Germinal center (tissue), 1 donor: ENCODE data around the gene PMEPA1.

Source experiments
- DNase-seq: peaks from one replicate; pipeline ENCODE4 v3.0.0; 2012; ENCODE audit warnings: mixed read lengths, low spot score

PMEPA1 gene

DNA sequence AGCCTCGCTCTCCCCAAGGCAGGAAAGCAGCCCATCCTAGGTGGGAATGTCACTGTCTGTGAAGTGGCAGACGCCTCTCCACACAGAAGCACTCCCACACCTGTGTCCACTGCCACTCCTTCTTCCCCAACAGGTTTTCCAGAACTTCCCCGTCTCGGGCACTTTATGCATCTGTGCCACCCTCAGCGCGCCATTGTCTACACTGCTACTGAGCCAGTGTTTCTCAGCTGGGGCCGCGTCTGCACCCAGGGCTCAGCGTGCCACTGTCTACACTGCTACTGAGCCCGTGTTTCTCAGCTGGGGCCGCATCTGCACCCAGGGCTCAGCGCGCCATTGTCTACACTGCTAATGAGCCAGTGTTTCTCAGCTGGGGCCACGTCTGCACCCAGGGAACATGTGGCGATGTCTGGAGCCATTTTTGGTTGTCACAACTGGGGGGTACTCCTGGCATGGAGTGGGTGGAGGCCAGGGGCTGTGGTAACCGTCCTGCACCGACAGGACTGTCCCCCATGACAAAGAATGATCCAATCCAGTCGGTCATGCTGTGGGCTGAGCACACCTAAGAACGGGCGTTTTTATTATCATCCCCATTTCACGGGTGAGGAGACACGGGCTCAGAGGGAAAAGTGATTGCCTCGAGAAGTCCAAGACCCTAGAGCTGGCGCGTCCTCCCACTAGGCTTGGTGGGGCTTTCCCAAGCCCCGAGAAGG, 47.9 kb downstream of the PMEPA1 start:
- no peak for DNase-seq

GRCh38 chr20:57660922-57661745, 48.7 kb downstream of the PMEPA1 start:
- DNase-seq: no peak

DNA sequence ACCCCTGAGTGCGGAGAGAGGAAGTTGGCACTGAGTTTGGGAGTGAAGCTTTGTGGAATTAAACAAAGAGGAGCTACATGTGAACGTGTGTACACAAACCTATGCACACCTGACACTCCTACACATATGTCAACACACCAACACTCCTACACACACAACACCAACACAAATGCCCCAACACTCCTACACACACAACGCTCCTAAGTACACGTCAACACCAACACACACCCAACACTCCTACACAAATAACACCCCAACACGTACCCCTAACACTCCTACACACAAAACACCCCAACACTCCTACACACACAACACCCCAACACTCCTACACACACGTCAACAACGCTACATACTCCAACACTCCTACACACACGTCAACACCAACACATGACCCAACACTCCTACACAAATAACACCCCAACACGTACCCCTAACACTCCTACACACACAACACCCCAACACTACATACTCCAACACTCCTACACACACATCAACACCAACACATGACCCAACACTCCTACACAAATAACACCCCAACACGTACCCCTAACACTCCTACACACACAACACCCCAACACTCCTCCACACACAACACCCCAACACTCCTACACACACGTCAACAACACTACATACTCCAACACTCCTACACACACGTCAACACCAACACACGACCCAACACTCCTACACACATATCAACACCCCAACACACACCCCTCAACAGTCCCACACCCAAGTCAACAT, 49.5 kb downstream of the PMEPA1 start:
- DNase-seq: no peak

GRCh38 chr20:57659517-57660180, 50.2 kb downstream of the PMEPA1 start:
- DNase-seq: no peak

DNA sequence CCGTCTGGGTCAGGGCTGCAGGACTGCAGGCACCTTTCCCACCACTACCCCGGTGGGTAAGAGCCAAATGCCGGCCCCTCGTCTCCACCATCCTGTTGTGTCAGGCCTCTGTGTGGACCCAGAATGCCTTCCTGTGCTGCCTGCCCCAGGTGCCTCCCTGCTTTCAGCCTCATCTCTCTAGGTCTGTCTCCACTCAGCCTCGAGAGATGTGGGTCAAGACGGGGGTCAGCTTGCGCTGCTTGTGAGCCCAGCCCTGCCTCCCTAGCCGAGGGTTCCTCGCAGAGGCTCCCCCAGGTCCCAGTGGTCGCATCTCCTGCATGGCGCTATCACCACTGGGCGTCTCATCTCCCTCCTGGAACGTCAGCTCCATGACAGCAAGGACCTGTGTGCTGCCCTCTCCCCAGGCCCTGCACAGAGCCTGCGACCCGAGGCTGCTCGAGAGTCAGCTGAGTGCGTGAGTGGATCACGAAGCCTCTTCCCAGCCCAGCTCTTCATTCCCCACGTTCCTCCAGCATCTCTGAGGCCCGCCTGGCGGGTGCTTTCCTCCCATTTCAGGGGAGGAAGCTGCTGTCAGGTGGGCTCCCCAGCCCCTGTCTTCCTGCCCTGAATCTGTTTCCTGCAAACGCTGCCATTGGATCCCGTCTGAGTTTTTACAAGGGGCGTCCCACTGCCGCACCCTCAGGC, 50.8 kb downstream of the PMEPA1 start:
- no peak for DNase-seq

DNA sequence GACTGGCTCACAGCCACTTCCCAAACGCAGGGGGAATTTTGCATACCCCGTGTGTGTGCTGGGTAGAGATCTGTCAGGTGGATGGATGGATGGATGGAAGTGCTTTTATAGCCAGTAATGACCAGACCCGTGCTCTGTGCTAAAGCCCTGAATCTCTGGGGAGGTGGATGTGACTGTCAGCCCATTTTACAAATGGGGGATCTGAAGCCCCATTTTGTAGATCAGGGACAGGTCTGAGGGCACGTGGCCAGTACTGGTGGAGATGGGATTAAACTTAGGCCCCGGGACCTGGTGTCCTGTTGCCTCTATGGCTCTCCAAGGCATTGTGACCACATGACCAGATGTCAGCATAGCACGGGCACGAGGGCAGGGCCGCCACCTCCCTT, 51.4 kb downstream of the PMEPA1 start:
- no peak for DNase-seq

GRCh38 chr20:57657535-57658446, 52.0 kb downstream of the PMEPA1 start:
- no peak for DNase-seq

DNA sequence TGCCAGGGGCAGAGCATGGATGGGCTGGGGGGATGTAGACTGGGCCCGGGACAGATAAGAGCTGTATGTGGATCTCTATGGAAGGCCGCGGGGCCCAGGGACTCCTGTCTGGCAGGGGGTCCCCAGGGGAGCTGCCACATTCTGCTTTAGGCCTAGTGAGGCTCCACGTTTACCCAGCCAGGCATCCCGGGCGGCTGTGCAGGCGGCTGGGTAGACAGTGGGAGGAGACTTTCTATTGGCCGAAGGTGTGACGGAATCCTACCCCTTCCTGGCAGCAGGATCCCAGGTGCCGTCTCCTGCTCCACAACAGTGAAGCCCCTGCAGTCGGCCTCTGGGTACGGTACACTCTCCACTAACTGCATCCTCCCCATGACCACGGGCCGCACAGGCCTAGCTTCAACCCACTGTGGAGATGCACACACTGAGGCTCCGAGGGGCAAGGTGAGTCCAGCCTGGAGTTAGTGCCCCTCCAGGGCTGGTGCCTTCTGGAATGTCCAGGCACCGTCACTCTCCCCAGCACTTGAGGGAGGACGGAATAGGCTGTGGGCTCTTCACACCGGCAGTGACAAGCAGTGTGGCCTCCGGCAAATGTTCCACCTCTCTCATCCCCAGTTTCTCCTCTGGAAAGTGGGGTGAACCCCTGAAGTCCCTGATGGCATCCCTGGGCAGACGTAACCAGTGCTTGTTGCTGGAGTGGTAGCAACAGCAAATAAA, 52.8 kb downstream of the PMEPA1 start:
- DNase-seq: no peak

DNA sequence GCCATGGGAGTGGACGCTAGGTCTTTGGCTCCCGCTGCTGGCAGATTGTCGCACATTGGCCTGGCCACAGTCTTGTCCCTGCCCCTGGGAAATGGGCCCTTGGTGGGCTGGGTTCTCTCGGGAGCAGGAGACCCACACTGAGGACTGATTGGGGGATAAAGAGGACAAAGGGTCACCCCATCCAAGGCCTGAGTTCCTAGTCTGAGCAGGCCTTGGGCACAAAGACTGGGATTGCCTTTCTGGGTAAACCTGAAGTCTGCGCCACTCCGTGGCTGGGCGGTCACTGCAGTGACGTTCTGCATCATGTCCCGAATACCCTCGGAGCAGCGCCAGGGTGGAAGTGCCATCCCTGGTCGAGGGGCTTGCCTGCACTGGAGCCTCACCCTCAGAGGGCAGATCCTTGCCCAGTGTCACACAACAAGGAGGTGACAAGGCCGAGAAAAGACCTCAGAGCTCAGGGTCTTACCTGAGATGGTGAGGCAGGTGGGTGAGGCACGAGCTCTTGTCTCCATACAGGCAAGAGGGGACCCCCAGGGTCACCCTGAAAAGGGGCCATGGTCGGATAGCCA, 53.5 kb downstream of the PMEPA1 start:
- no peak for DNase-seq

GRCh38 chr20:57655809-57656155, 54.0 kb downstream of the PMEPA1 start:
- no peak for DNase-seq

DNA sequence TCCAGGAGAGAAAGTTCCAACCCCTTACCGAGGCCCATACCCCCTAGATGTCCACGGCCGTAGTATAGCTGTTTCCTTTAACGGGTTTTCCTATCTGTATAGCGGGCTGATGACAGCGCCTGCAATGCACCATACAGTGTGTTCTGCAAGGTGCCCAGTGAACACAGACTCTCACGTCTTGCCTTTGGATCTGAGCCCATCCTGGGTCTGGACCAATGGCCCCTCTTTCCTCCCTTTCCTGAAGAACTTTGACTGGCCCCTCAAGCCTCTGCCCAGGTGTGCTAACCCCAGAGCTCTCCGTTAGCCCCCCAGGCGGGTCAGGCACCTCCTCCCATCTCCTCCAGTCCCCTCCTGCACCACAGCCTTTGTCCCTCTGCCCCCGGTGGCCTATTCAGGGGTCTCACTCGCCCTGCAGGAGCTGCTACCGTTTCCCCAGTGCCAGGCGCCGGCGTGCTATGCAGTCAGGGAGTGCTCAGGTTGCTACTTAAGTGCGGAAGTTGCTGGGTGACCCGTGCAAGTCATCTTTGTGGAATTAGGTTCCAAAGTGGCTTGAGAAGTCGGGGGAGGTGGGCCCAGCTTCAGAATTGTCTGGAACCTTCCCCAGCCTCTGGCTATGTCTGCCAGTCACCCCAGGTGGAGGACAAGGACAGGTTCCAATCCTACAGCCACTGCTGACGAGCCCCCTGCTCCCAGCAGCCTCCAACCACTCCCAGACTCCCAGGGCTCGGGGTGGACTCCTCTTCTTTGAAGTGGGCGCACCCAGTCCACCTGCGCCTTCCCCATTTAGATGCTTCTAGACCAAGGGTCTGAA, 54.6 kb downstream of the PMEPA1 start:
- DNase-seq: no peak

GRCh38 chr20:57654363-57654997, 55.3 kb downstream of the PMEPA1 start:
- DNase-seq: peak; percentile 90

- DNase-seq: no peak
These were observed 55.9 kb downstream of the PMEPA1 start for GRCh38 chr20:57653910-57654309.

DNA sequence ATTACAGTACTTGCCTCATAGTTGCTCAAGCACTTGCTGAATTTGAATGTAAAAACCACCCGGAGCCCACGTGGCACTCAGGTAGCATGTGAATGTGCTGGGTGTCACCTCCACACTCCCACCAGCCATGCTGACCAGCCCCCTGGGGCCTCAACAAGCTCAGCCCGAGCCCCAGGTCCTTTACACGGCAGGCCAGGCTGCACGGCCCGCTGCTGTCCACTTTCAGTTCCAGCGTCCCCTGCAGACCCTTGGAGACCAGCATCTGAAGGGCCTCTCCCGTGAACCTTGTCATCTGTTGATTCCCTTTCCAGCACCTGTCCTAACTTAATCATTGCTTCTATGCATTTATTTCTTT, 56.3 kb downstream of the PMEPA1 start:
- no peak for DNase-seq

DNA sequence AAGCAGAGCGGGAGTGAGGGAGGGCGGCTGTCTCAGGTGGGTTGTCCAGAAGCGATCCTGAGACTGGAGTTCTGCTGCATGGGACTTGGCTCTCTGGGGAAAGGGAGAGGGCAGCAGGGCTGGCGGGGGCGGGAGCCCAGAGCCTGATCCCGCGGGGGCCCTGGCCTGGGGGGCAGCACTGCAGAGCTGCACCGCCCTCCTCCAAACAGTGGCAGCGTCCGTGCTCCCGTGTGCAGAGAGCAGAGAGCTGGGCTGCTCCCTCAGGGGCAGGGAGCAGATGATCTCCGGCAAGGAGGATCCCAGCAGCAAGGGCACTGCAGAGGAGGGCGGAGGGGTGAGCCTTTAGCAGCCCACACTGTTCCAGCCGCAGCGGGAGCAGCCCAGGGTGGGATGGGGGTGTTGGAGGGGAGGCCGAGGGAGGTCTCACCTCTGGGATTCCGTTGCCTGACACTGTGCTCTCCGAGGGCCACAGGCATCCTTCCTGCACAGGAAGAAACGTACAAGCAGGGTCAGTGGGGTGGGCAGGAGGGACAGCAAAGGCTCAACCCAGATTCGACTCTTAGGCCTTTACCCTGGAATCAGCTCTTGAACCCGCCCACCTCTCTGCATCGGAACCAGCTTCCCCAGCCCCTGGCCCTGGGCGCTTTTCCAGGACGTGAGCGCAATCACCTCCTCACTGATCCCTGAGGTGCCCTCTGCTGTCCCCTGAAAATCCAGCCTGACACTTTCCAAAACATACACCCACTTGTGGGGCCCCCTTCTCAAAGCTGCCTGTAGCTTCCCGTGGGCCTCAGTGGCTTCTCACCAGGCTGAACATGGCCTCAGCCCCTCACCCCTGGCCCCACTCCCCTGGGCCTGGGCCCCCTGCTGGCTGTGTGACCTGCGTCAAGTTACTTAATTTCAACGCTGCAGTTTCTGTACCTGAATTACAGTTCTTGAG, 56.9 kb downstream of the PMEPA1 start:
- DNase-seq: no peak

- DNase-seq: no peak
These were observed 57.8 kb downstream of the PMEPA1 start for GRCh38 chr20:57651881-57652605.
